Nephron (organoid): ENCODE data around the gene CFAP52.

Experiments
- H3K27ac Mint-ChIP-seq, 3 experiments: 2 replicates each; pipeline ENCODE4 v1.8.0; 2020; ENCODE audit warnings: mixed read lengths in 3 of 3, mild to moderate bottlenecking in 2 of 3, moderate library complexity in 1 of 3
- H3K27me3 Mint-ChIP-seq: 2 replicates; pipeline ENCODE4 v1.8.0; 2021; ENCODE audit warnings: low read depth, mild to moderate bottlenecking, moderate library complexity, mixed read lengths
- H3K36me3 Mint-ChIP-seq: 2 replicates; pipeline ENCODE4 v1.8.0; 2020; ENCODE audit warnings: low read depth, mixed read lengths
- H3K4me1 Mint-ChIP-seq: 2 replicates; pipeline ENCODE4 v1.8.0; 2020; ENCODE audit warnings: mixed read lengths
- H3K4me3 Mint-ChIP-seq, 3 experiments: 2 replicates each; pipeline ENCODE4 v1.8.0; 2020; ENCODE audit warnings: mild to moderate bottlenecking in 3 of 3, mixed read lengths in 3 of 3, moderate library complexity in 2 of 3
- H3K9me3 Mint-ChIP-seq: 2 replicates; pipeline ENCODE4 v1.8.0; 2020; ENCODE audit warnings: mixed read lengths
- TF ChIP-seq, protein P1 (sequence below), 3 experiments: fragments of 200-600 bp; sonication (generic); IDR thresholded peaks; one replicate each; pipeline ENCODE4 v1.5.0; 2021; ENCODE audit warnings: antibody characterized with exemption in 3 of 3; ENCODE audit not compliant: unreplicated experiment in 3 of 3

Gene CFAP52

DNA sequence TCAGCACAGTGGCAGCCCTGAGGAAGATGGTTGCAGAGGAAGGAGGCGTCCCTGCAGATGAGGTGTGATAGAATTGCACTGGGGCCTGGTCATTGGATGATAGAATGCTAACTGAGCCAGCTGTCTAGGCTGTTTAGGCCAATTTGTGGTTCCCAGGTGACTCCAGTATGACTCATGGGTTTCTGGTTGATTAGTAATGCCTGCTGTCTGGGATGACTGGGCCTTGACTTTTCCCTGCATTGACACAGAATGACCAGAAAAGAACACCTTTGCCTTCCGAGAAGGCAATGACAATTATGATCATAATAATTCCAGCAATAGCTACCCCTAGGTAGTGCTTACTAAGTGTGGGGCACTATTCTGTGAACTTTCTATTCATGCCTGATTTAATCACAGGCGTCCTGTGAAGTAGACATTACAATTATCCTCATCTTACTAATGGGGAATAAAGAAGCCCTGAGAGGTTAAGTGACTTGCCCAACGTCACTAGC is 100.4 kb downstream of the CFAP52 start:
- Mint-ChIP-seq H3K4me1 (no peaks in the 10 kb centered on the region), H3K4me3 (no peak overlapping the region), H3K27ac (no peak overlapping the region), H3K9me3 (peaks cover 13% of the 10 kb centered on the region), H3K27me3 (peaks cover 3% of the 10 kb centered on the region), H3K36me3 (peaks cover 24% of the 10 kb centered on the region)
- TF ChIP-seq, protein P1, sequence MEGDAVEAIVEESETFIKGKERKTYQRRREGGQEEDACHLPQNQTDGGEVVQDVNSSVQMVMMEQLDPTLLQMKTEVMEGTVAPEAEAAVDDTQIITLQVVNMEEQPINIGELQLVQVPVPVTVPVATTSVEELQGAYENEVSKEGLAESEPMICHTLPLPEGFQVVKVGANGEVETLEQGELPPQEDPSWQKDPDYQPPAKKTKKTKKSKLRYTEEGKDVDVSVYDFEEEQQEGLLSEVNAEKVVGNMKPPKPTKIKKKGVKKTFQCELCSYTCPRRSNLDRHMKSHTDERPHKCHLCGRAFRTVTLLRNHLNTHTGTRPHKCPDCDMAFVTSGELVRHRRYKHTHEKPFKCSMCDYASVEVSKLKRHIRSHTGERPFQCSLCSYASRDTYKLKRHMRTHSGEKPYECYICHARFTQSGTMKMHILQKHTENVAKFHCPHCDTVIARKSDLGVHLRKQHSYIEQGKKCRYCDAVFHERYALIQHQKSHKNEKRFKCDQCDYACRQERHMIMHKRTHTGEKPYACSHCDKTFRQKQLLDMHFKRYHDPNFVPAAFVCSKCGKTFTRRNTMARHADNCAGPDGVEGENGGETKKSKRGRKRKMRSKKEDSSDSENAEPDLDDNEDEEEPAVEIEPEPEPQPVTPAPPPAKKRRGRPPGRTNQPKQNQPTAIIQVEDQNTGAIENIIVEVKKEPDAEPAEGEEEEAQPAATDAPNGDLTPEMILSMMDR (IDR thresholded peaks at IDR 0.05; ENCODE audit: unreplicated experiment in 3 of 3): no peak

DNA sequence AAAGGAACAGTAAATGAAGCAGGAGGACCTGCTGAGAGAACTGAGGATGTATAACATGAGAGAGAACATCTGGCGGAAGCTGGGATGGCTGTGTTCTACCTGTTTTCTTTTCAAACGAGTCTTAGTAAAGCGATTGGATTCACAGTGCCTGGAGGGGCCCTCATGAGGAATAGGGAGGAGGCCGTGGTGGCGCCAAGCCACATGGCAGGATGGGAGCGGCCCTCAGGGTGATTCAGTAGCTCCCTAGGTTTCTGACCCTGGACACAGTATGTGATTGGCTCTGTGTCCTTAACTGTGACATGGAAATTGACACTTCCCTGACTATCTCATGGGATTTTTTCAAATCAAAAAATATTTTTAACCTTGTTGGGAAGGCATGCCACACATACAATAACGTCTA is 101.0 kb downstream of the CFAP52 start:
- no peak overlapping the region for H3K4me3 Mint-ChIP-seq
- TF ChIP-seq, protein P1 (IDR thresholded peaks at IDR 0.05; ENCODE audit: unreplicated experiment in 3 of 3): no peak
- no peak overlapping the region for H3K27ac Mint-ChIP-seq
- peaks cover 13% of the 10 kb centered on the region for H3K9me3 Mint-ChIP-seq
- H3K36me3 Mint-ChIP-seq: peaks cover 24% of the 10 kb centered on the region
- H3K27me3 Mint-ChIP-seq: peaks cover 3% of the 10 kb centered on the region
- H3K4me1 Mint-ChIP-seq: no peaks in the 10 kb centered on the region

DNA sequence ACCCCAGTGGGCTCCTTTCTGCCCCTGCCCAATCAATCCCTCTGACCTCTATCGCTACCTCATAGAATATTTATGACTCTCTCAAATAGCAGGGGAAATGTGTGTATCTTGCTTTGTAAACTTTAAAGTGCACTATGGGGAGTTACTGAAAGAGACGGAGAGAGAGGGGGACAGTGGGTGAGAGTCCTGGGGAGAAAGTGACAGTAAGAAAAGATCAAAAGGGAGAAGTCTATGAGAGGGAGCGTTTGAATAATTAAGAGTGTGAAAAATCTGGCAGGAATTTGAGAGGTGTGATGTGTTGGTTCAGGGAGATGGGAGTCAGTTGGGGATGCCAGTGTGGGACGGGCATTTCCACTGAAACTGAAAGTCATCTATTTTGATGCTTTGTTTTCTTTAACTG is 101.5 kb downstream of the CFAP52 start:
- Mint-ChIP-seq H3K27me3 (peaks cover 3% of the 10 kb centered on the region), H3K4me3 (no peak overlapping the region), H3K4me1 (no peaks in the 10 kb centered on the region), H3K27ac (no peak overlapping the region), H3K9me3 (peaks cover 13% of the 10 kb centered on the region), H3K36me3 (peaks cover 22% of the 10 kb centered on the region)
- TF ChIP-seq, protein P1 (IDR thresholded peaks at IDR 0.05; ENCODE audit: unreplicated experiment in 3 of 3): no peak

DNA sequence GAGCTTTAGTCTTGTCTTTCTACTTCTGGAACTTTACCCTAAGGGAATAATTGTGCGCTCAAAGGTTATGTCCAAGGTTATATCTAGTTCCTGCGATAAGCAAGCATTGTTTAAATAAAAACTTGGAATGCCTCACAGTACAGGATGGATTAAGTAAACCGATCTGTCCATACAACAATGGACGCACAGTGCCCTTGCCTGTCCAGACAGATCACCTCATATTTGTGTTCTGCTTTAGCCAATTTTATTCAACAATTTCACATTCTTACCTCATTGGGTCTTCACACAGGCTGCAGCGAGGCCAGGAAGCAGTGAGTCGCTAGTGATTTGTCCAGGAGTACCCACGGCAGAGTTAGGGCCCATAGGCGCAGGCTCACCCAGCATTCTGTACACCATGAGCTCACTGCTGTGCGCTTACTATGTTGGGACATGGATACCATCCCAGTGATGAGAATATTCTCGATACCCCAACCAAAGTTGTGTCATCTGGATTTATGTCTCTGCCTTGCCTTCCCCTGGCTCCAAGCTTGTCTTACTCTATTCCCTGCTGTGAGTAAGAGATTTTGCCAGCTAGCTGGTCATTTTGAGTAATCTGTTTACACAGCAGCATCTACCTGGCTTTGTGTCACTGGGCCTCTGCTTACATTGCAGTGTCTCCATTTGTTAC is 108.6 kb downstream of the CFAP52 start:
- peaks cover 28% of the 10 kb centered on the region for H3K36me3 Mint-ChIP-seq

More for the DNA sequence above, 108.6 kb downstream of the CFAP52 start:
- no peaks in the 10 kb centered on the region for H3K4me1 Mint-ChIP-seq
- H3K27me3 Mint-ChIP-seq: peaks cover 4% of the 10 kb centered on the region
- H3K9me3 Mint-ChIP-seq: peaks cover 8% of the 10 kb centered on the region
- no peak overlapping the region for H3K4me3 Mint-ChIP-seq
- TF ChIP-seq, protein P1 (IDR thresholded peaks at IDR 0.05; ENCODE audit: unreplicated experiment in 3 of 3): no peak
- H3K27ac Mint-ChIP-seq: no peak overlapping the region
